ELR (cell line): ENCODE measurements around the gene APOL2.
"Not testable (repeated sequence)": the region's sequence is repeated elsewhere in the genome, so short reads cannot be mapped to it uniquely, and the experiment has no call there.

Source experiments
- DNase-seq: peaks from one replicate; pipeline ENCODE4 v3.0.0-alpha.2; 2015; ENCODE audit warnings: low read depth

Gene APOL2

GRCh38 chr22:36243986-36244385 is 4.7 kb upstream of the APOL2 start:
- DNase-seq: no peak

DNA sequence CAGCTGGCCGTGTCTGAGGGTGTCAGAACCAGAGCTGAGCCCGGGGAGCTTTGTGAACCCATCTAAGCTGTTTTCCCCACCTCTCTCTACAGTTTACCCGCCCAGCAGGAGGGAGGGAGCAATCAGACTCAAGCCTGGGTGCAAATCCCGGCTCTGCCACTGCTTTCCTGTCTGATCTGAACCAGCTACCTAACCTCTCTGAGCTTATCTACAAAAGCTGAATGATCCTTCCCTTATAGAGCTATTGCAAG is 252 bp downstream of the APOL2 start:
- DNase-seq: no peak

DNA sequence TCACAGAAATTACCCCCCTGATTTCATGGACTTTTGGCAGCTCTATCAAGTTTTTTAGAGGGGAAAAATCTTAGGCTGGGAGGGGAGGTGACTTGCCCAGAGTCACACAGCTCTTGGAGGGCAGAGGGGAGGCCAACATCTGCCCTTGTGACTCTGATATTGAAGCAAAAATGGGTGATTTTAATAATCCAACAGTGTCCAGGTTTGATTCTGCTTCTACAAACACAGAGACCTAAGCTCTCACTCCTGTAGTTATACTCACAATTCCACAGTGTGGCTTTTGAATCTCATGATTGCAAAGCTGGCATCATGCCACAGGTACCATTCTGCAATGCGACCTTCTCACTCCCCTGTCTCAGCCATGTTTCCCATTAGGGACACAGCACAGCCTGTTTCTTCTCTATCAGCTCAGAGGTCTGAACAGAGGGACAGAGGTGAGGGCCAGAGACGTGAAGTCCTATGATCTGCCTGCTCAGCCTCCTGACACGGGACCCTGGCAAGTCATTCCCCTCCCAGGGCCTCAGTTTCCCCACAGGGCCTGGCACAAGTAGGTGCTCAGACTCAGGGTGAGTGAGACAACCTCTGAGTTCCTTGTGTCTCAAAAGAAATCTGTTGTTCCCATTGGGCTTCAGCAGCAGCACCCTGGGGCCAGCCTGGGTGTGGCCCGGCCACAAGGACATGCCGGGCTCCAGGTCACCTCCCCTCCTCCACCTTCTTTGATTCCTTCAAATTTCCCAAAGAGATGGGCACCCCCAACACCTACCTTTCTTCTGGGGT is 766 bp downstream of the APOL2 start:
- DNase-seq: peak; percentile 26

- DNase-seq: peak; percentile 25
These were observed 1.6 kb downstream of the APOL2 start for GRCh38 chr22:36237462-36238372.

DNA sequence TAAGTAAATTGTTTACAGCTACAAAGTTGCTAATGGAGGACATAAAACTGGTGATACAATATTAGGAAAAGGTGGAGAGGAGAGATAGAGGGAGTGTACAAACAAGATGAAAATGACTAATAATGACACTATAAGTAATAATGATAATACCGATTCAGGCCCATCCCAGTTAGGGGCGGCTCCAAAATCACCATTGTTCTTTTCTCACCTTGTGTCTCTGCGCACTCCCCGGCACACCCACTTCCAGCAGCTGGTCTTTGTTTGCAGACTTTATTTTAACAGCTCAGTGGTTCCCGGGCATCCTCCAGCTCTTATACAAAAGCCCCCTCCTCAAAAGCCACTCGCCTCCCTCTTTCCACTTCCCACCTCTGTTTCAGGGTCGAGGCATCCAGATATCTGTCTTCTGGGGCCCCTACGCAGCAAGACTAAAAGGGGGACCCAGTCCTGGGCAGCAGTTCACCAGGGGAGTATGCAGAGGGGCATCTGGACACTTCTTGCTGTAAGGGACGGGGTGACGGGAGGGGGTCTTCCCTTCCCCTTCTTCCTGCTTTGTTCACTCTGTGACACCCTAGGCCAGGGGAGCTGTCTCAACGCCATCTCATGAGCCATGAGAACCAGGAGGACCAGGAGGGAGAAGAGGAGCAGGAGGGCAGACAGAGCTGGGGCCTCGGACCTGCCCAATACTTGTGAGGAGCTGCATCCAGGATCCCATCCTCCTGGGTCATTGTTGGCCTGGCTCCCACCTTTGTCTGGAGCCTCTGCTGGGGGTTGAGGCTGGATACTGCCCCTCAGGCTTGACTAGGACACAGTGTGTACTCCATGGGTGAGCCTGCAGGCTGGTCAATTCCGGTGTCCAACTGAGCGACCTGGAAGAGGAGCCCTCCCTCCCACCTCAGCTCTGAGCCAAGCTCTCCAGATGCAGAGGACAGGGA is 2.7 kb downstream of the APOL2 start:
- DNase-seq: no peak

GRCh38 chr22:36235585-36235984 is 3.7 kb downstream of the APOL2 start:
- no peak for DNase-seq

- DNase-seq: no peak
These were observed 4.4 kb downstream of the APOL2 start for GRCh38 chr22:36234919-36235318.

GRCh38 chr22:36234213-36234612 is 5.1 kb downstream of the APOL2 start:
- DNase-seq: no peak

DNA sequence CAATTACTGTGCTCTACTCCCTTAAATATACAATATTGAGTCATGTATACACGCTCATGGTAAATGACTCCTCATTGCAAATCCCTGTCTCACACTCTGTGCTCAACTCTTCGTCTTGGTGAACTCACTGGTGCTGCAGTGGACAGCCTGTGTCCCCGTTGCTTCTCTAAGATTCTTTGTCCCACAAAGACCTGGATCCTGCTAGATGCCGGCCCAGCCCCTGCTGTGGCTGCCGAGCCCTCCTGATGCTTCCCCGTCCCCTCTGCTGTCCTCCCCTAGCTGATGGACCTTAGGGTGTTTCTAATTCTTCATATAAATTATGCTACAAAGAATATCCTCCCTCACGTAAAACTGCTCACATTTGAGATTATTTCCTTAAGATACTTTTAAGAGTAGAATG is 5.5 kb downstream of the APOL2 start:
- DNase-seq: no peak

DNA sequence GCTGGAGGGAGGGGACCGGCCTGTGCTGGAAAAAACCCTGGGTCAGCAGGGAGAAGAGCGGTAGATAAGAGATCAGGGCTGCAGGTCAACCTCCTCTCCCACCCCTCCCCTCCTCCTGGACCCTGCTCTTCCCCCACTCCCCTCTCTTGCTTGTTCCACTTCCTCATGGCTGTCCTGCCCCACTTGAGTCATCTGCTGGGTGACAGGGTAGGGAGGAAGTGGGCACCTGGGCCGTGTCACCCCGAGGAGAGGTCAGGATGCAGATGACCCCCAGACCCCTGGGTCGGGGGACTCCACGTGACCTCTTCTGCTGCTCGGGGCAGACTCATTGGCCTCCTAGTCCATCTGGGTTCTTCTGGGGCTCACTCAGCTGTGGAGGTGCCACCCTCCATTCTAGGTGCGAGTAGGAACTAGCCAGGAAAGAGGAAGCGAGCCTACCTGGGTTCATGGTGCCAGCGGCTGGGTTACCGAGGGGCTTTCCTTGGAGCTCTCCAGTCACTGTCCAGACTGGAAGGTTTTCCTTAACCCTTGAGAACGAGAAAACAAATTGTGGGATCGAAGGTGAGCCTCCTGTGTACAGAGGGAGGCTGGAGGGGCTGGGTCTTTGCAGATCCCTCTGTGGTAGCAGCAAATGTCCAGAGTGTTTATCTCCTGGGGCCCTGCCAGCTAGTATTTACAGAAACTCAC is 6.5 kb downstream of the APOL2 start:
- DNase-seq: no peak

GRCh38 chr22:36231051-36231450 is 8.3 kb downstream of the APOL2 start:
- not testable (repeated sequence) for DNase-seq

GRCh38 chr22:36229649-36230048 is 9.7 kb downstream of the APOL2 start:
- not testable (repeated sequence) for DNase-seq

GRCh38 chr22:36228944-36229343 is 10.4 kb downstream of the APOL2 start:
- no peak for DNase-seq

DNA sequence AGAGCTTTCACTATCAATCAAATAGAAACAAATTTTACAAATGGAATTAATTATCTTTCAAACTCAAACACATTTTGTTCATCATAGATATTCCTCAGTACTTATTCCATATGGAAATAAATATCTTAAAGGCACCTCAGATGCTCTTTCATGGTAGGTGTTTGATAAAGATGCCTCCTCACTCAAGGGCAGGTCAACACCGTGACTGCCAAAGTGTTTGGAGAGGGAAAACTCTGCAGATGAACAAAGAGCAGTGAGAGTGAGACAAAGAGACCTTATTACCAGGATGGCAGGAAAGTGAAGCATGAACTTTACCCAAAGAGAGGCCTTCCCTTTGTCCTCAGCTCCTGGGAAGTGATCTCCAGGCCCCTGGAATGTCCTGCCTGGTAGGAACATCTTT is 11.0 kb downstream of the APOL2 start:
- DNase-seq: not testable (repeated sequence)

- no peak for DNase-seq
These were observed 11.5 kb downstream of the APOL2 start for GRCh38 chr22:36227806-36228205.

DNA sequence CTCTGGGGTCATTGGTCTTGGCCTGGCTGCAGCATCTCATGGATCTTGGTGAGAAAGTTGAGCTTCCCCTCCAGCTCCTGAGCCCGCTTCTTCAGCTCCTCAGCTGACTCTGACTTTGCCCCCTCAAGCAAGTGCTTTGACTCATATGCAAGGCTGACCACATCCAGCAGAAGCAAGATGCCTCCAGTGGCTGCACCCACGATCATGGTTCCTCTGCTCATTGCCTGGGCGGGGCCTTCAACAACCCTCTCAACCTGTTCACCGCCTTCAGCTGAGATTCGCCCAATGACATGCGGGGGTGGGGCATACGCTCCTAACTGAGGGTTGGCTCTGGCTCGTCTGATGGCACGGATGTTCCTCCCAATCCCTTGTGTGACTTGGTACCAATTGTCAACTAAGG is 11.9 kb downstream of the APOL2 start:
- peak; percentile 36 for DNase-seq

DNA sequence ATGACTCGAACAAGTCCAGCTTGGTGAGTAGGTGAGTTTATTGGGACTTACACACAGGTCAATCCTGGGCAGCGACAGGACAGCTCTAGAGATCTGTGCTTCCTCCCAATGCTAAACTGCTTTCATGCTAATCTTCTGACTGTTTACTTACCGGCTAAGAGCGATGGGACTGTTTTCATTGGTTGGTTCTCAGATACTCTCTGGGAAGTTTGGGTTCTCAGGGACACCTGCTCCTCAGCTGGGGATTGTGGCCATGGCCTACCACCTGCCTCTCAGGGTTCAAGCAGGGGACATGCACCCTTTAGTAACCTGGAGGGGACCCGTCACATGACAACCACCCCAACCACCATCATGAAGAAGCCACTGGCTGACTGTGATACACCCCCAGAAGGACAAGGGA is 13.1 kb downstream of the APOL2 start:
- DNase-seq: no peak

GRCh38 chr22:36225333-36225922 is 13.9 kb downstream of the APOL2 start:
- no peak for DNase-seq

- DNase-seq: no peak
These were observed 15.1 kb downstream of the APOL2 start for GRCh38 chr22:36224245-36224644.

DNA sequence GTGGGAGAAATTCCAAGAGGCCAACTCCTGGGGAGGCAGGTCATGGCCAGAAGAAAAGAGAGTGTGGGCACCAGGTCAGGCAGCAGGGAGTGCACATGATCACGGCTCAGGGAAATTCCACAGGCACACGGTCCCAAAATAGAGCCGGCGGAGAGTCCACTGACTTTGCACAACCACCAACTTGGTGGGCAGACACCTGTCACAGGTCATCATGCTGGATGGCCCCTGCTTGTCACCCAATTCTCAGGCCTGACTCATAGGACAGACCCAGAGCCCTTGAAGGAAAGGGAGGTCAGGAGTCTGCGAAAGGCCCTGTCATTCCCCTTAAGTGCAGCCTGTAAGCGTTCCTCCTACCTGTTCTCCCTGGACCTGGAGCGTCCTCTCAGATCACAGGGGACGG is 15.8 kb downstream of the APOL2 start:
- no peak for DNase-seq

- no peak for DNase-seq
These were observed 16.4 kb downstream of the APOL2 start for GRCh38 chr22:36222887-36223450.
